K562 (cell line): ENCODE measurements around the gene IGF2. TPM values are rescaled to one million over a fixed set of nuclear protein-coding genes. Genes with fewer than 3 reads are reported as not detected.

Source experiments
- ATAC-seq: fragments of 200-7000 bp; cut with Tn5 transposase; 3 replicates; pipeline ENCODE4 v1.9.1; 2020; ENCODE audit warnings: moderate library complexity
- BruUV-seq: library from RNA; stranded (reverse); fragments of 400-500 nt; replicated peaks from 2 replicates; lab custom pipeline; 2021; lab: Mats Ljungman, UMichigan
- CTCF ChIA-PET: fragments of 300-600 bp; formaldehyde crosslinking; extraction: SDS; loops from one replicate; lab custom pipeline; 2021; ENCODE audit warnings: low intra/inter-chr PET ratio; lab: Yijun Ruan, JAX
- POLR2A ChIA-PET: fragments of 300-600, 350-650 bp; sonication (Branson Sonifier 250); formaldehyde crosslinking; extraction: SDS; loops from one replicate; lab custom pipeline; 2021; ENCODE audit warnings: antibody characterized with exemption, inconsistent platforms; lab: Yijun Ruan, JAX
- DNase-seq, 4 experiments: peaks; one replicate each; pipeline versions ENCODE4 v3.0.0 to v3.0.0-alpha.2; 2011 to 2018; ENCODE audit warnings: low spot score in 3 of 4, mixed read lengths in 3 of 4; ENCODE audit errors: extremely low read depth in 1 of 4
- FAIRE-seq: peaks from 2 replicates; lab custom pipeline; 2011; peaks lifted over from hg19 to GRCh38; lab: Jason Lieb, UNC
- H2AFZ ChIP-seq: 2 replicates; pipeline ENCODE4 v1.6.0; 2011; ENCODE audit warnings: low read depth, low read length, control low read depth, inconsistent platforms
- H3K27ac ChIP-seq: fragments of 200-600 bp; 3 replicates; pipeline ENCODE4 v1.8.0; 2011; ENCODE audit warnings: low read depth, mild to moderate bottlenecking, control low read depth, inconsistent platforms, low read length, moderate library complexity, mixed read lengths; ENCODE audit errors: extremely low read depth
- H3K27me3 ChIP-seq, 2 experiments: fragments of 300-600 bp in 1 of 2; 2 replicates in 1 of 2; 3 replicates in 1 of 2; pipeline versions ENCODE4 v1.6.0 to v1.8.0; 2011; ENCODE audit warnings: inconsistent platforms in 2 of 2, low read length in 2 of 2, mild to moderate bottlenecking in 1 of 2, mixed read lengths in 1 of 2, moderate library complexity in 1 of 2; ENCODE audit not compliant: control insufficient read depth in 2 of 2, insufficient read depth in 2 of 2
- H3K36me3 ChIP-seq: fragments of 300-600 bp; 3 replicates; pipeline ENCODE4 v1.8.0; 2011; ENCODE audit warnings: mild to moderate bottlenecking, low read length, inconsistent platforms; ENCODE audit not compliant: control insufficient read depth, insufficient read depth
- H3K4me1 ChIP-seq, 2 experiments: fragments of 200-600 bp in 1 of 2; replicated peaks in 1 of 2; 2 replicates in 1 of 2; 3 replicates in 1 of 2; pipeline versions ENCODE4 v1.5.1 to v1.8.0; 2011; ENCODE audit warnings: inconsistent platforms in 2 of 2, low read length in 2 of 2, mild to moderate bottlenecking in 1 of 2, mixed read lengths in 1 of 2, moderate library complexity in 1 of 2; ENCODE audit not compliant: control insufficient read depth in 2 of 2, insufficient read depth in 2 of 2
- H3K4me2 ChIP-seq: 2 replicates; pipeline ENCODE4 v1.6.1; 2011; ENCODE audit warnings: low read length, control low read depth, inconsistent platforms, mixed read lengths; ENCODE audit not compliant: insufficient read depth
- H3K4me3 ChIP-seq: fragments of 200-600 bp; sonication (generic), shearing (Covaris generic); 2 replicates; pipeline ENCODE4 v1.5.1; 2016; ENCODE audit warnings: control low read depth, inconsistent platforms
- H3K79me2 ChIP-seq: fragments of 200-600 bp; 3 replicates; pipeline ENCODE4 v1.8.0; 2011; ENCODE audit warnings: low read length, inconsistent platforms; ENCODE audit not compliant: control insufficient read depth, insufficient read depth
- H3K9ac ChIP-seq, 2 experiments: 2 replicates each; pipeline versions ENCODE4 v1.6.0 to v1.6.1; 2011; ENCODE audit warnings: low read depth in 2 of 2, low read length in 2 of 2, control low read depth in 1 of 2, inconsistent platforms in 1 of 2, mild to moderate bottlenecking in 1 of 2, mixed read lengths in 1 of 2; ENCODE audit not compliant: insufficient read depth in 1 of 2
- H3K9me1 ChIP-seq: one replicate; pipeline ENCODE4 v1.6.0; 2011; ENCODE audit warnings: inconsistent platforms, mild to moderate bottlenecking, low read length, moderate library complexity; ENCODE audit not compliant: control insufficient read depth, insufficient read depth
- H3K9me3 ChIP-seq: replicated peaks from 2 replicates; pipeline ENCODE4 v1.5.1; 2011; ENCODE audit warnings: low read depth, low read length, inconsistent platforms; ENCODE audit not compliant: control insufficient read depth, insufficient read depth
- H4K20me1 ChIP-seq: replicated peaks from 2 replicates; pipeline ENCODE4 v1.6.1; 2011; ENCODE audit warnings: low read length, inconsistent platforms, mixed read lengths; ENCODE audit not compliant: control insufficient read depth, insufficient read depth
- AFF1 ChIP-seq, 2 experiments: fragments of 450-650 bp; IDR thresholded peaks; 2 replicates each; pipeline ENCODE4 v1.6.1; 2018; ENCODE audit warnings: mild to moderate bottlenecking in 2 of 2, low read depth in 1 of 2; ENCODE audit not compliant: partially characterized antibody in 2 of 2
- BRD9 ChIP-seq: fragments of 450-650 bp; IDR thresholded peaks from 2 replicates; pipeline ENCODE4 v1.6.1; 2018; ENCODE audit warnings: low read depth; ENCODE audit not compliant: partially characterized antibody
- FUS ChIP-seq: fragments of 200-400 bp; formaldehyde crosslinking; optimal IDR thresholded peaks from 2 replicates; pipeline ENCODE3; 2017; ENCODE audit warnings: low read depth, low read length
- HMGN3 ChIP-seq: IDR thresholded peaks from 2 replicates; pipeline ENCODE4 v1.6.1; 2011; ENCODE audit warnings: borderline replicate concordance, low read depth, mild to moderate bottlenecking, mixed read lengths, low read length; ENCODE audit not compliant: insufficient read length; ENCODE audit errors: extremely low read depth
- POLR2H ChIP-seq: IDR thresholded peaks from 2 replicates; pipeline ENCODE4 v1.6.1; 2016; ENCODE audit warnings: missing genetic modification characterization, low read depth, mild to moderate bottlenecking, control low read depth, missing compliant biosample characterization, moderate library complexity
- PTBP1 ChIP-seq: fragments of 200-400 bp; formaldehyde crosslinking; IDR thresholded peaks from 2 replicates; pipeline ENCODE4 v1.6.1; 2017; ENCODE audit warnings: low read depth, low read length
- SMC3 ChIP-seq: conservative IDR thresholded peaks from 2 replicates; pipeline ENCODE4 v1.6.1; 2011; ENCODE audit warnings: low read depth, low read length, improper control_type of control experiment; ENCODE audit not compliant: insufficient read depth
- SNAPC5 ChIP-seq: fragments of 250-450 bp; sonication (Bioruptor Pico); IDR thresholded peaks from 2 replicates; pipeline ENCODE4 v1.8.0; 2021; ENCODE audit warnings: moderate library complexity, mild to moderate bottlenecking, inconsistent platforms
- ZNF586 ChIP-seq: fragments of 450-650 bp; formaldehyde crosslinking; conservative IDR thresholded peaks from 2 replicates; pipeline ENCODE4 v1.4.0; 2020; ENCODE audit warnings: mild to moderate bottlenecking, moderate library complexity
- WGBS: fragments of 100-300 bp; shearing (Covaris generic); methylation state at CpG from one replicate; pipeline ENCODE4 v1.1.6; 2016; ENCODE audit warnings: low coverage, mixed read lengths; ENCODE audit not compliant: insufficient coverage; ENCODE audit errors: missing lambda C conversion rate; 5-methylcytosine and 5-hydroxymethylcytosine counted together
- in situ Hi-C: fragments of 300-500 bp; cut with MboI; formaldehyde crosslinking; loops from 4 replicates; pipeline ENCODE4 v1.15.0; 2018; ENCODE audit warnings: inconsistent platforms, mixed read lengths
- intact Hi-C: fragments of 100-400 bp; cut with micrococcal nuclease; formaldehyde crosslinking; loops from 2 replicates; pipeline ENCODE4 v1.14.2; 2022
- polyA plus RNA-seq, 8 experiments: library from polyadenylated mRNA; depleted of rRNA in 4 of 8; stranded (reverse) in 5 of 8; unstranded in 3 of 8; fragments of >200 nt; fragmentation: Nextera tagmentation in 2 of 8; fragmentation: Illumina TruSeq in 1 of 8; extraction: Ambion mirVana in 2 of 8; extraction: Trizol in 1 of 8; gene quantifications; 2 replicates each; pipeline versions ENCODE4 v1.2.1 to v1.2.3, GENCODE V29; 2011 to 2014; ENCODE audit warnings: inconsistent platforms in 1 of 8, missing spikeins in 1 of 8
- total RNA-seq, 7 experiments: library from RNA; depleted of rRNA in 6 of 7; stranded (reverse); fragments of >200 nt in 6 of 7; fragmentation: Illumina TruSeq in 2 of 7; extraction: Trizol in 2 of 7; gene quantifications; 2 replicates each; pipeline versions ENCODE4 v1.2.1 to v1.2.3, GENCODE V29; 2011 to 2021; ENCODE audit warnings: low replicate concordance in 1 of 7
- TF ChIP-seq, protein P1 (sequence below): fragments of 250-450 bp; sonication (Bioruptor Pico); IDR thresholded peaks from 2 replicates; pipeline ENCODE4 v1.5.0; 2021

IGF2 gene
- total and polyA plus RNA-seq, 9 of the 15 experiments (the other 6 are each of a cell fraction or from before 2014, with no cell fraction given) = 0.16 TPM; not detected in 8

- WGBS = 0% methylated on average over 6 of the region's 6 CpGs
- Histone ChIP-seq H3K4me2 (no peak overlapping the region), H3K4me3 (no peak overlapping the region), H2AFZ (no peak overlapping the region), H3K9me1 (no peaks in the 10 kb centered on the region), H3K36me3 (no peaks in the 10 kb centered on the region), H4K20me1 (0 out of 2 replicates have a peak, but pooled peaks cover 4% of the 10 kb centered on the region), H3K4me1 (peaks cover 0 to 11% of the 10 kb centered on the region in 2 experiments; a peak in 2 of 5 replicates), H3K9me3 (no peaks in the 10 kb centered on the region), H3K27ac (no peak overlapping the region), H3K9ac (no peak overlapping the region), H3K79me2 (no peaks in the 10 kb centered on the region), H3K27me3 (peaks cover 4 to 47% of the 10 kb centered on the region in 2 experiments; a peak in 3 of 5 replicates)
- TF ChIP-seq SNAPC5 (CRISPR knock-in tag) (no peak), FUS (no peak)
- ATAC-seq = no peak
- CTCF ChIA-PET = no interaction called here
- FAIRE-seq = no peak
- POLR2A ChIA-PET = no interaction called here
- intact Hi-C loops (no loop called here), in situ Hi-C loops (no loop called here)
- no peak for DNase-seq
- no TSS peak for BruUV-seq
Observed at GRCh38 chr11:2142762-2143202, 3.6 kb upstream of the IGF2 start.

- no peak overlapping the region for H3K9ac ChIP-seq
- 0 out of 2 replicates have a peak, but pooled peaks cover 4% of the 10 kb centered on the region for H4K20me1 ChIP-seq
- H3K36me3 ChIP-seq = no peaks in the 10 kb centered on the region
- DNase-seq (no peak), FAIRE-seq (no peak), ATAC-seq (no peak)
- H3K9me1 ChIP-seq = no peaks in the 10 kb centered on the region
- POLR2A ChIA-PET = no interaction called here
- H3K4me3 ChIP-seq = no peak overlapping the region
- no TSS peak for BruUV-seq
- peaks cover 0 to 16% of the 10 kb centered on the region in 2 experiments; a peak in 2 of 5 replicates for H3K4me1 ChIP-seq
- no peak overlapping the region for H2AFZ ChIP-seq
- in situ Hi-C loops (no loop called here), intact Hi-C loops (no loop called here)
- 1% methylated on average over 5 of the region's 5 CpGs for WGBS
- no peak overlapping the region for H3K4me2 ChIP-seq
- no peak overlapping the region for H3K27ac ChIP-seq
- H3K79me2 ChIP-seq = no peaks in the 10 kb centered on the region
- no peaks in the 10 kb centered on the region for H3K9me3 ChIP-seq
- H3K27me3 ChIP-seq = peaks cover 4 to 45% of the 10 kb centered on the region in 2 experiments; a peak in 3 of 5 replicates
- CTCF ChIA-PET = no interaction called here
- TF ChIP-seq, protein P1, sequence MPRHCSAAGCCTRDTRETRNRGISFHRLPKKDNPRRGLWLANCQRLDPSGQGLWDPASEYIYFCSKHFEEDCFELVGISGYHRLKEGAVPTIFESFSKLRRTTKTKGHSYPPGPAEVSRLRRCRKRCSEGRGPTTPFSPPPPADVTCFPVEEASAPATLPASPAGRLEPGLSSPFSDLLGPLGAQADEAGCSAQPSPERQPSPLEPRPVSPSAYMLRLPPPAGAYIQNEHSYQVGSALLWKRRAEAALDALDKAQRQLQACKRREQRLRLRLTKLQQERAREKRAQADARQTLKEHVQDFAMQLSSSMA (CRISPR knock-in tag) = no peak
- TF ChIP-seq ZNF586 (CRISPR knock-in tag) (no peak), PTBP1 (no peak), SMC3 (no peak), AFF1 (IDR thresholded peaks at IDR 0.05; ENCODE audit: low read depth in 1 of 2, partially characterized antibody in 2 of 2) (no peak), HMGN3 (no peak), BRD9 (no peak), POLR2H (no peak)
Observed at GRCh38 chr11:2142300-2142759, 3.1 kb upstream of the IGF2 start.
